GM20431 (cell line): ENCODE data around the gene DGKE.

Source experiments
- in situ Hi-C: fragments of 300-500 bp; cut with MseI, MboI; formaldehyde crosslinking; loops from one replicate; pipeline ENCODE4 v1.15.0; 2020; ENCODE audit warnings: low sequenced_read_pairs; ENCODE audit not compliant: unreplicated experiment

The DGKE gene

GRCh38 chr17:56834380-56835263 lies 671 bp downstream of the DGKE start:
- in situ Hi-C loops = no loop called here

GRCh38 chr17:56835264-56835585 lies 1.3 kb downstream of the DGKE start:
- in situ Hi-C loops = no loop called here

GRCh38 chr17:56838687-56839086 lies 4.7 kb downstream of the DGKE start:
- in situ Hi-C loops = no loop called here

GRCh38 chr17:56842577-56842976 lies 8.6 kb downstream of the DGKE start:
- in situ Hi-C loops = no loop called here

- in situ Hi-C loops = no loop called here
These were observed 12.0 kb downstream of the DGKE start for GRCh38 chr17:56845934-56846333.

- in situ Hi-C loops = no loop called here
These were observed 13.2 kb downstream of the DGKE start for GRCh38 chr17:56847106-56847505.

- in situ Hi-C loops = no loop called here
These were observed 15.2 kb downstream of the DGKE start for GRCh38 chr17:56849131-56849530.

GRCh38 chr17:56850591-56850990 lies 16.6 kb downstream of the DGKE start:
- in situ Hi-C loops = loop anchor here (25.0 kb wide), 1 partner anchor 88 kb away; no protein-coding TSS in a partner anchor

GRCh38 chr17:56851008-56851407 lies 17.1 kb downstream of the DGKE start:
- in situ Hi-C loops = loop anchor here (25.0 kb wide), 1 partner anchor 89 kb away; no protein-coding TSS in a partner anchor

- in situ Hi-C loops = loop anchor here (25.0 kb wide), 1 partner anchor 100 kb away; no protein-coding TSS in a partner anchor
These were observed 27.9 kb downstream of the DGKE start for GRCh38 chr17:56861899-56862298.

GRCh38 chr17:56863974-56864373 lies 30.0 kb downstream of the DGKE start:
- in situ Hi-C loops = loop anchor here (25.0 kb wide), 1 partner anchor 102 kb away; no protein-coding TSS in a partner anchor

GRCh38 chr17:56866076-56866475 lies 32.1 kb downstream of the DGKE start:
- in situ Hi-C loops = loop anchor here (25.0 kb wide), 1 partner anchor 104 kb away; no protein-coding TSS in a partner anchor

GRCh38 chr17:56866496-56866895 lies 32.5 kb downstream of the DGKE start:
- in situ Hi-C loops = loop anchor here (25.0 kb wide), 1 partner anchor 104 kb away; no protein-coding TSS in a partner anchor

- in situ Hi-C loops = loop anchor here (25.0 kb wide), 1 partner anchor 106 kb away; no protein-coding TSS in a partner anchor
These were observed 34.0 kb downstream of the DGKE start for GRCh38 chr17:56867948-56868376.

- in situ Hi-C loops = loop anchor here (25.0 kb wide), 1 partner anchor 106 kb away; no protein-coding TSS in a partner anchor
These were observed 34.8 kb downstream of the DGKE start for GRCh38 chr17:56868716-56869115.

GRCh38 chr17:56870081-56870651 lies 36.2 kb downstream of the DGKE start:
- in situ Hi-C loops = loop anchor here (25.0 kb wide), 1 partner anchor 108 kb away; no protein-coding TSS in a partner anchor

GRCh38 chr17:56876766-56877179 lies 42.8 kb downstream of the DGKE start:
- in situ Hi-C loops = no loop called here

GRCh38 chr17:56879280-56879679 lies 45.3 kb downstream of the DGKE start:
- in situ Hi-C loops = no loop called here

- in situ Hi-C loops = no loop called here
These were observed 46.2 kb downstream of the DGKE start for GRCh38 chr17:56880133-56880532.

GRCh38 chr17:56880571-56880970 lies 46.6 kb downstream of the DGKE start:
- in situ Hi-C loops = no loop called here

GRCh38 chr17:56881685-56882295 lies 47.8 kb downstream of the DGKE start:
- in situ Hi-C loops = no loop called here
